ENCODE measurements around the gene TMUB1.

GRCh38 chr7:151051108-151051507 is 32.2 kb downstream of the TMUB1 start:
- no peak for TF ChIP-seq CTCF (IDR thresholded peaks at IDR 0.05)
- TF ChIP-seq HMGXB4 (CRISPR knock-in tag; IDR thresholded peaks at IDR 0.05; ENCODE audit: borderline replicate concordance), result no peak
- no peak for TF ChIP-seq NR3C1 (IDR thresholded peaks at IDR 0.05)
- no peak for TF ChIP-seq CHD2 (IDR thresholded peaks at IDR 0.05; ENCODE audit: low read length, partially characterized antibody)
- TF ChIP-seq MAX (IDR thresholded peaks at IDR 0.05), result no peak
- TF ChIP-seq POLR2A (IDR thresholded peaks at IDR 0.05; ENCODE audit: low read length), result no peak
- TF ChIP-seq RAD21 (conservative IDR thresholded peaks at IDR 0.05 in 1 of 2, IDR thresholded peaks at IDR 0.05 in 1 of 2), result no peak
- no peak for TF ChIP-seq RFX5 (IDR thresholded peaks at IDR 0.05)
- TF ChIP-seq MYC (IDR thresholded peaks at IDR 0.05; ENCODE audit: borderline replicate concordance, low read length), result no peak
- no peak for TF ChIP-seq HOXA7 (CRISPR knock-in tag; IDR thresholded peaks at IDR 0.05)
